ENCODE data around the gene TWIST2.

GRCh38 chr2:238850091-238850490 lies 2.2 kb downstream of the TWIST2 start:
- no peak for TF ChIP-seq ZBTB11 (CRISPR knock-in tag; IDR thresholded peaks at IDR 0.05)
- TF ChIP-seq ZC3H11A (IDR thresholded peaks at IDR 0.05; ENCODE audit: low read depth, low read length), result no peak
- no peak for TF ChIP-seq ZNF609 (CRISPR knock-in tag; IDR thresholded peaks at IDR 0.05; ENCODE audit: borderline replicate concordance)
- TF ChIP-seq CTCF (IDR thresholded peaks at IDR 0.05 in 2 of 3, conservative IDR thresholded peaks at IDR 0.05 in 1 of 3; ENCODE audit: insufficient read depth in 2 of 3, low read depth in 1 of 3, low read length in 3 of 3), result no peak
- TF ChIP-seq ZNF512 (tag; IDR thresholded peaks at IDR 0.05), result no peak
- no peak for TF ChIP-seq ZBTB2 (IDR thresholded peaks at IDR 0.05)

All from K562 (cell line).